Mesenteric fat pad (tissue), 1 donor: ENCODE data around the gene RBPJL. TPM values are rescaled to one million over a fixed set of nuclear protein-coding genes. Genes with fewer than 3 reads are reported as not detected.

ENCODE experiments used
- DNase-seq: peaks from one replicate; pipeline ENCODE4 v3.0.0-alpha.2; 2020; ENCODE audit warnings: low spot score
- long read RNA-seq: library from polyadenylated mRNA; unstranded; transcript quantifications from one replicate; pipeline ENCODE4 v2.0.0, GENCODE V29; 2020
- total RNA-seq: library from RNA; stranded (reverse); fragmentation: NEBNext Ultra II Directional; extraction: Animal tissue kit (Norgen Biotek cat#: 25700); gene quantifications from one replicate; pipeline ENCODE4 v1.2.1, GENCODE V29; 2021
- donor health status: DM: yes; HTN: yes; CAD: no.

The RBPJL gene
- not detected for total RNA-seq
- long read RNA-seq: 0 reads

- DNase-seq: no peak
Measured at GRCh38 chr20:45306431-45306982, at the start of gene RBPJL. Gene RBPJL, plus strand, starts transcription at chr20:45306840. Its CDS starts 83 bp downstream, at chr20:45306923.

- DNase-seq: no peak
Measured at GRCh38 chr20:45257161-45257560, 49.5 kb upstream of the RBPJL start.

- DNase-seq: no peak
Measured at GRCh38 chr20:45257711-45258110, 48.9 kb upstream of the RBPJL start.

- DNase-seq: no peak
Measured at GRCh38 chr20:45258259-45258658, 48.4 kb upstream of the RBPJL start.

GRCh38 chr20:45258664-45259063, 48.0 kb upstream of the RBPJL start:
- DNase-seq: no peak

- no peak for DNase-seq
Measured at GRCh38 chr20:45263556-45264266, 42.9 kb upstream of the RBPJL start.

GRCh38 chr20:45266977-45267376, 39.7 kb upstream of the RBPJL start:
- no peak for DNase-seq

- no peak for DNase-seq
Measured at GRCh38 chr20:45268531-45268930, 38.1 kb upstream of the RBPJL start.

- no peak for DNase-seq
Measured at GRCh38 chr20:45269056-45269455, 37.6 kb upstream of the RBPJL start.

- no peak for DNase-seq
Measured at GRCh38 chr20:45269754-45270270, 36.8 kb upstream of the RBPJL start.

- no peak for DNase-seq
Measured at GRCh38 chr20:45275338-45275737, 31.3 kb upstream of the RBPJL start.

- DNase-seq: no peak
Measured at GRCh38 chr20:45279992-45280391, 26.6 kb upstream of the RBPJL start.

GRCh38 chr20:45282700-45283550, 23.7 kb upstream of the RBPJL start:
- no peak for DNase-seq

- DNase-seq: no peak
Measured at GRCh38 chr20:45283551-45284057, 23.0 kb upstream of the RBPJL start.

- DNase-seq: no peak
Measured at GRCh38 chr20:45288376-45288775, 18.3 kb upstream of the RBPJL start.

- DNase-seq: no peak
Measured at GRCh38 chr20:45288860-45289259, 17.8 kb upstream of the RBPJL start.

- no peak for DNase-seq
Measured at GRCh38 chr20:45289942-45290676, 16.5 kb upstream of the RBPJL start.

GRCh38 chr20:45290677-45291355, 15.8 kb upstream of the RBPJL start:
- no peak for DNase-seq

GRCh38 chr20:45291526-45291925, 15.1 kb upstream of the RBPJL start:
- DNase-seq: no peak

GRCh38 chr20:45292343-45292742, 14.3 kb upstream of the RBPJL start:
- DNase-seq: no peak
